ENCODE measurements around the gene ZNF888.
"Not testable (repeated sequence)": the region's sequence is repeated elsewhere in the genome, so short reads cannot be mapped to it uniquely, and the experiment has no call there.

Gene ZNF888

GRCh38 chr19:52936151-52936953 lies 13.1 kb upstream of the ZNF888 start:
- TF ChIP-seq CTCF (conservative IDR thresholded peaks at IDR 0.05): no peak
- H3K27ac ChIP-seq: peak overlapping the region; percentile 100

GRCh38 chr19:52935434-52935833 lies 12.2 kb upstream of the ZNF888 start:
- peak overlapping the region; percentile 100 for H3K27ac ChIP-seq
- no peak for TF ChIP-seq CTCF (conservative IDR thresholded peaks at IDR 0.05)

GRCh38 chr19:52924641-52925040 lies 1.4 kb upstream of the ZNF888 start:
- peak overlapping the region; percentile 92 for H3K27ac ChIP-seq

- H3K27ac ChIP-seq: peak overlapping the region; percentile 92
- TF ChIP-seq CTCF (conservative IDR thresholded peaks at IDR 0.05): no peak
Measured at GRCh38 chr19:52923778-52924593, 758 bp upstream of the ZNF888 start.

GRCh38 chr19:52917531-52917930 lies 5.7 kb downstream of the ZNF888 start:
- no peak for TF ChIP-seq CTCF (conservative IDR thresholded peaks at IDR 0.05)
- no peak overlapping the region for H3K27ac ChIP-seq

- TF ChIP-seq CTCF (conservative IDR thresholded peaks at IDR 0.05): no peak
Measured at GRCh38 chr19:52910648-52911047, 12.6 kb downstream of the ZNF888 start.

GRCh38 chr19:52904052-52904780 lies 19.0 kb downstream of the ZNF888 start:
- H3K27ac ChIP-seq: not testable (repeated sequence)

More at GRCh38 chr19:52910648-52911047, 12.6 kb downstream of the ZNF888 start:
- no peak overlapping the region for H3K27ac ChIP-seq

GRCh38 chr19:52901842-52902241 lies 21.4 kb downstream of the ZNF888 start:
- TF ChIP-seq CTCF (conservative IDR thresholded peaks at IDR 0.05): no peak
- no peak overlapping the region for H3K27ac ChIP-seq

GRCh38 chr19:52898596-52898995 lies 24.6 kb downstream of the ZNF888 start:
- 0 out of 2 replicates have a peak overlapping the region, but pooled peaks have one; percentile 99 for H3K27ac ChIP-seq

All from VCaP (cell line).